Fibroblast of the conjunctiva (primary cell): Measurements from ENCODE around the gene SLC24A4.

ENCODE experiments used
- DNase-seq: peaks from one replicate; pipeline ENCODE4 v3.0.0-alpha.2; 2010; ENCODE audit warnings: low read depth

The SLC24A4 gene

DNA sequence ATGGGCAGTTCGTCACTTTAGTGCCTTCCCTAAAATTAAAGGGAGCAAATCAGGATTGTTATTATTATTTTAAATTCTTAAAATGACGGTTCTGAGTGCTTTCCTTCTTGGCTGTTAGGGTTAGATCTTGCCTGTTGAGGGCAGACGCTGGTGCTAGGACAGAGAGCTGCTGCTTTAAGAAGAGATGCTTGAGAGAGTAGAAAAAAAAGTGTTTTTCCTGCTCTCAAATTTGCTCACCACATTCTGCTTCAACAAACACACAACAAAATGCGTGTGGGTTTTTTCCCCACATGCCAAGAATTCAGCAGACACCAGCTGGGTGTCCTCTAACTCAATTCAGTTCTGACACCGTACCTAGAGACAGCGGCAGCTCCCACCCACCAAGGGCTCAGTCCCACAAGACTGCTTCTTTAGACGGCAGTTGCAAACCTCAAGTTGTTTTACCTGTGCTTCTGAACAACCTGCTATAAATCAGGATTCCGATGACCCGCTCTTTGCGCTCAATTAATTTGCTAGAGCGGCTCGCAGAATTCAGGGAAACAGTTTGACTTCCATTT, 114.8 kb downstream of the SLC24A4 start:
- no peak for DNase-seq

DNA sequence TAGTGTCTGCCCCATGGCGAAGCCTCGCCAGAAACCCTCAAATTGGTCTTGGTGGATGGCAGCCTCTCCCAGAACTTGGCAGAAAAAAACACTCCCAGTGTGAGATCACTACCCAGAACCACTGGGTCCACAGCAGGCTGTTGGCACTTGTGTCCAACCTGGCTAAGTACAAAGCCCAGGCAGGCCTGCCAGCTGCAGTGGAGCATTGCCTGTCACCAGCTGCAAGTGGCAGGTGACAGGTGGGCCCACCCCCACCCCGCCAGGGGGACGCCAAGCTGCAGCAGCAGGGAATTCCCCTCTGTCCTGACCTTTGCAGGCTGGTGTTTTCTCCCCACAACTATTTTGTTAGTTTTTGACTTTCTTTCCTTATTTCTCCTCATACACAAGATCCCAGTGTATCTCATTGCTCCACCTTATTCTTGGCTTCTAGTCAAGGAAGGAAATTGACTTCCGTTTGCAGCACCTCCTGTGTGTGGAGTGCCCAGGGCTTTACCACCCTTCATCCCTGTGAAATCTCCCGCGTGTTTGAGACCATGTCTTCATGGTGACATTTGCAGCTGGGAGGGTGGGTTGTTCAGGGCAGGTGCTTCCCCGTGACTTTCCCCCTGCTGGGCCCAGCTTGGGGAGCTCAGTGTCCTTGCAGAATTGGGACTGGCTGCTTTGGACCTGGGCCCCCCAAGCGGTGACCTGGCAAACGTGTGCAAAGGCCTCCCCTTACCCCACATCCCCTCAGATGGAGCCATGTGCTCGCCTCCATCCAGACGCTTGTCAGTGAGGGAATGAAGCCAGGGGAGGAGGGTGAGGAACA, 116.8 kb downstream of the SLC24A4 start:
- no peak for DNase-seq

DNA sequence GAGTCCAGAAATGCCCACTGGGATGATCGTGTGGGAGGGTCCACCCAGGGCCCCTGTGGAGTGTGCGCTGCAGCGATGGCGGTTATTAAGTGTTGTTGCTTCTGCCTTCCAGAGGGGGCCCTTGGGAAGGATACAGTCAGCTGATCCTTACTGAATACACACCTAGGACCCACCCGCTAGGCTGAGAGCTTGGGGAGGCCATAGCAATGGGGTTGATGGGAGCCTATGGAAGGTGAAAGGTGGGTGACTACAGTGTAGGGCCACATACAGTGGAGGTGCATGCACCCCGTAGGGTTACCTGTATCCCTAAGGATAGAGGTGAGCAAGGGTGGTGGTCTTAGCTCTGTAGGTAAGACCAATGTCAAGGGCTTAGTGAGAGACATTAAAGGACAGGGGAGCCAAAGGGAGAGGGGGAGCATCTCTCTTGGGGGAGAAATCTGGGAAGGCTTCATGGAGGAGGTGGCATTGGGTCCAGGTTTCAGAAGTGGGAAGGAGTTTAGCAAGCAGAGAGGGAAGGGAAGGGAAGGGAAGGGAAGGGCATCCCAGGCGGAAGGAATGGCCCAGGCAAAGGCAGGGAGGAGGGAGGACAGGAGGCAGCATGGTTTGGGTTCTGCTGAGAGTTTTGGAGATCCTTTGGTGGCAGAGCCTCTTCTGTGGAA, 117.5 kb downstream of the SLC24A4 start:
- no peak for DNase-seq

GRCh38 chr14:92441751-92442504, 119.0 kb downstream of the SLC24A4 start:
- DNase-seq: no peak

GRCh38 chr14:92443167-92443566, 120.2 kb downstream of the SLC24A4 start:
- no peak for DNase-seq

DNA sequence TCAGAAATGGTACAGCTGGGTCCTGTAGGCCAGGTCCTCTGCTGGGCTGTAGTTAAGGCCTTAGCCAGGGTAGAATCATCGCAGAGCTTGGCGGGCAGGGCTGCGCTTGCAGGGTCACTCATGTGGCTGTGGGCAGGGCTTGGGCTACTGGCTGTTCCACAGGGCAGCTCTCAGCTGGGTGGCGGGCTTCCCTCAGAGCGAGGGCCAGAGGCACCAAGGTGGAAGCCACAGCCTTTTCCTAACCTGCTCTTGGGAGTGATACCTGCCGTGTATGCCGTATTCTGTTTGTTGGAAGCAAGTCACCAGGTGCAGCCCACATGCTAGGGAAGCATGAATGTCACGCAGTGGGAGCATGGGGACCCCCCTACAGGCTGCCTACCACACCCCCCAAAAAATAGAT, 120.8 kb downstream of the SLC24A4 start:
- DNase-seq: no peak

DNA sequence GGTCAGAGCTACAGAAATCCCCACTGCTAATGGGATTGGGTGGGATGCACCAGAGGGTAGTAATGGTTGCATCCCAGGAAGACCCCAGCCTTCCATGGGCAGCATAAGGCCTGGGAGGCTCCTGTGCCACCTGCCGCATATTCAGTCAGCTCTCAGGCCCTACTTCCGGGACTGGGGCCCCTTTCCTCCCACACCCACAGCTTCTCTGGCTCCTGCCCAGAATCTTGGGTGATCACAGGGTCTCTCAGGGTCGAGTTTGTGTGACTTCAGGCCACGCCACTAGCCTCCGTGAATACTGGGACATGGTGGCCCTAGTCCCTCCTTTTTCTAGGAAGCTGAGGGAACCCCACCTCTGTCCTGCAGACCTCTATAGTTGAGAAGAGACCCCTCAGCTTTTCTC, 123.8 kb downstream of the SLC24A4 start:
- no peak for DNase-seq

GRCh38 chr14:92447416-92448197, 124.6 kb downstream of the SLC24A4 start:
- DNase-seq: no peak

DNA sequence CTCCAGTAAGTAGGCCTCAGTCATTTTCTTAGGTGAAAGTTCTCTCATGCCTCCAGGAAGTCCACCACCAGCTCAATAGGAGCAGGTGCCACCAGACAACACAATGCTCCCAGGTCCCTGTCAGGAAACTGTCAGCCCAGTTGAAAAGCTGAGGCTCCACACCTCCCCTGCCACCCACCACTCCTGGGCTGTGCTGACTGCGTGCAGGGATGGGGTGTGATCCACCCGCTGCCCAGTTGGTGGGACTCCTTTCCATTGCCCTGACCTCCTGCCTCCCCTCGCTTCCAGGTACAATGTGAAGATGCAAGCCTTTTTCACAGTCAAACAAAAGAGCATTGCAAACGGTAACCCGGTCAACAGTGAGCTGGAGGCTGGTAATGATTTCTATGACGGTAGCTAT, 125.8 kb downstream of the SLC24A4 start:
- DNase-seq: no peak

- DNase-seq: no peak
Measured at GRCh38 chr14:92449404-92450181, 126.6 kb downstream of the SLC24A4 start.

- no peak for DNase-seq
Measured at GRCh38 chr14:92450351-92451070, 127.5 kb downstream of the SLC24A4 start.

- no peak for DNase-seq
Measured at GRCh38 chr14:92451245-92451644, 128.3 kb downstream of the SLC24A4 start.

DNA sequence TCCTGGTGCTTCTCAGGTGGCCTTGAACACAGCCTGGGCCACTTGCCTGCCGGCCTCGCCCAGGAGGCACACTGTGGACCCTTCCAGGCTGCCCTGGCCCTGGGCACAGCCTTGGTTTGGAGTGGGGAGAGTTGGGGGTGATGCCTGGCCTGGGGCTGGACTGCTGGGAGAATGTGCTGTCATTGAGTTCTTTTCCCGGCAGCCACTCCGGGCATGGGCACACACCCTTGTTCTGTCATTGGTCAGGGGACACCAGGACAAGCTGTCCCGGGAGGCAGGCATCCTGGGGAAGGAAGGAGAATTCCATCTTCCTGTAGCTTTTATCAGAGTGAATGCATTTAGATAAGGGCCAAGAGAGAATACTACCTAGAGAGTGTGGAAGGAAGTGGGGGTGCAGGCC, 128.8 kb downstream of the SLC24A4 start:
- no peak for DNase-seq

GRCh38 chr14:92452471-92452870, 129.5 kb downstream of the SLC24A4 start:
- DNase-seq: no peak

- no peak for DNase-seq
Measured at GRCh38 chr14:92453691-92454090, 130.7 kb downstream of the SLC24A4 start.

- DNase-seq: no peak
Measured at GRCh38 chr14:92455231-92455630, 132.3 kb downstream of the SLC24A4 start.

- peak; percentile 55 for DNase-seq
Measured at GRCh38 chr14:92456215-92457015, 133.4 kb downstream of the SLC24A4 start.

DNA sequence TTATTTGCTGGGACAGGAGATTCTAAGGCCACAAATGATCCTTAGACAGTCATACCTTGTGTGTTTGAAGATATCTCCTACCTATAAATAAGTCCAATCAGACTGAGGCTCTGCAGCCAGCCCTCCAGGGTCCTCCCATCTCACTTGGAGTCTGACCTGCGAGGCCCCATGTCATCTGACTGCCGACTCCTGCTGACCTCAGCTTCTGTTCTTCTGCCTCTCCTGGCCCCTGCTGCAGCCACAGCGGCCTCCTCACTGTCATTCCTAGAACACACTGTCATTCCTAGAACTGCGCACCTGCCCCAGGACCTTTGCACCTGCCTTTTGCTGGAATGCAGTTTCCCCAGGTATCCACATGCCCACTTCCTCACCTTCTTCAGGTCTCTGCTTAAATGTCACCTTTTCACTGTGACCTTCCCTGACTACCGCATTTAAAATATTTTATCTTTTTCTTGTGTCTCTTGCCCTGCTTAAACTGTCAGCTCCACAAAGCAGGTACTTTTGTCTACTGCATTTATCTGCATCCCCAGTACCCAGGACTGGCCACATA, 134.1 kb downstream of the SLC24A4 start:
- no peak for DNase-seq
